CD4-positive, alpha-beta T cell treated with Interleukin-6 for 4 hours (primary cell): ENCODE measurements around the gene IFT122.
"Not testable (repeated sequence)": the region's sequence is repeated elsewhere in the genome, so short reads cannot be mapped to it uniquely, and the experiment has no call there.

Experiments
- DNase-seq: peaks from one replicate; pipeline ENCODE4 v3.0.0-alpha.2; 2020; ENCODE audit warnings: mixed read lengths

Gene IFT122, protein sequence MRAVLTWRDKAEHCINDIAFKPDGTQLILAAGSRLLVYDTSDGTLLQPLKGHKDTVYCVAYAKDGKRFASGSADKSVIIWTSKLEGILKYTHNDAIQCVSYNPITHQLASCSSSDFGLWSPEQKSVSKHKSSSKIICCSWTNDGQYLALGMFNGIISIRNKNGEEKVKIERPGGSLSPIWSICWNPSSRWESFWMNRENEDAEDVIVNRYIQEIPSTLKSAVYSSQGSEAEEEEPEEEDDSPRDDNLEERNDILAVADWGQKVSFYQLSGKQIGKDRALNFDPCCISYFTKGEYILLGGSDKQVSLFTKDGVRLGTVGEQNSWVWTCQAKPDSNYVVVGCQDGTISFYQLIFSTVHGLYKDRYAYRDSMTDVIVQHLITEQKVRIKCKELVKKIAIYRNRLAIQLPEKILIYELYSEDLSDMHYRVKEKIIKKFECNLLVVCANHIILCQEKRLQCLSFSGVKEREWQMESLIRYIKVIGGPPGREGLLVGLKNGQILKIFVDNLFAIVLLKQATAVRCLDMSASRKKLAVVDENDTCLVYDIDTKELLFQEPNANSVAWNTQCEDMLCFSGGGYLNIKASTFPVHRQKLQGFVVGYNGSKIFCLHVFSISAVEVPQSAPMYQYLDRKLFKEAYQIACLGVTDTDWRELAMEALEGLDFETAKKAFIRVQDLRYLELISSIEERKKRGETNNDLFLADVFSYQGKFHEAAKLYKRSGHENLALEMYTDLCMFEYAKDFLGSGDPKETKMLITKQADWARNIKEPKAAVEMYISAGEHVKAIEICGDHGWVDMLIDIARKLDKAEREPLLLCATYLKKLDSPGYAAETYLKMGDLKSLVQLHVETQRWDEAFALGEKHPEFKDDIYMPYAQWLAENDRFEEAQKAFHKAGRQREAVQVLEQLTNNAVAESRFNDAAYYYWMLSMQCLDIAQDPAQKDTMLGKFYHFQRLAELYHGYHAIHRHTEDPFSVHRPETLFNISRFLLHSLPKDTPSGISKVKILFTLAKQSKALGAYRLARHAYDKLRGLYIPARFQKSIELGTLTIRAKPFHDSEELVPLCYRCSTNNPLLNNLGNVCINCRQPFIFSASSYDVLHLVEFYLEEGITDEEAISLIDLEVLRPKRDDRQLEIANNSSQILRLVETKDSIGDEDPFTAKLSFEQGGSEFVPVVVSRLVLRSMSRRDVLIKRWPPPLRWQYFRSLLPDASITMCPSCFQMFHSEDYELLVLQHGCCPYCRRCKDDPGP

DNA sequence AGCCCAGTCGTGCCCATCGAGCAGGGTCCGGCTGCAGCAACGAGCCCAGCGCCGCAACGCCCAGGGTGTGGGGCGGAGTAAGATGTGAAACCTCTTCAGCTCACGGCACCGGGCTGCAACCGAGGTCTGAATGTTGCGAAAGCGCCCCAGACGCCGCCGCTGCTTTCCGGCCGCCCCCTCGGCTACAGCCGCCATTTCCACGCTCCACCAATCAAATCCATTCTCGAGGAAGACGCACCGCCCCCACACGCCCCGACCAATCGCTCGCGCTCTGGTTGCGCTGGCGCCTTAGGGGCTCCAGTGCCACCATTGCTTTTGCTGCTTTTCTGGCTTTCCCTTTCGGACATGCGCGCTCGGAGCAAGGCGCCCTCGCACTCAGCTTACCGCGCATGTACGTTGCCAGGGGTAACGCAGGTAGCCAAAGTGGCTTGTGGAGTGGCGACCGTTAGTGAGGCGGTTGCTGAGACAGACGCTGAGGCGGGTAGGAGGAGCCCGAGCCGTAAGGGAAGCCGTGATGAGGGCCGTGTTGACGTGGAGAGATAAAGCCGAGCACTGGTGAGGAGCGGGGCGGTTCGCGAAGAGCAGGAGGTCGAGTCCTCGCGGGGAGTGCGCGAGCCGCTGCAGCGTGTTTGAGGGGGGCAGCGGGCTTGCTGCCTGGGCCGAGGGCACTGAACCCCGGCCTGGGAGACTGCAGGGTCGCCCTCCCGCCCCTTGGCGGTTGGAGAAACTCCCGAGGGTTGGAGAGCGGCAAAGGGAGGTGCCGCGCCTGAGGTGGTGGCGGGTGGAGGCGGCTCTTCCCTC is at the start of gene IFT122, which contains the start of gene MBD4:
Gene IFT122 (plus strand): TSS at position 408 of the 801 bp plus-strand sequence. CDS start 107 bp downstream, at position 515.
Gene MBD4 (minus strand): TSS at position 132 of the 801 bp plus-strand sequence. CDS start 115 bp downstream, at position 17.
- peak; percentile 99 for DNase-seq

DNA sequence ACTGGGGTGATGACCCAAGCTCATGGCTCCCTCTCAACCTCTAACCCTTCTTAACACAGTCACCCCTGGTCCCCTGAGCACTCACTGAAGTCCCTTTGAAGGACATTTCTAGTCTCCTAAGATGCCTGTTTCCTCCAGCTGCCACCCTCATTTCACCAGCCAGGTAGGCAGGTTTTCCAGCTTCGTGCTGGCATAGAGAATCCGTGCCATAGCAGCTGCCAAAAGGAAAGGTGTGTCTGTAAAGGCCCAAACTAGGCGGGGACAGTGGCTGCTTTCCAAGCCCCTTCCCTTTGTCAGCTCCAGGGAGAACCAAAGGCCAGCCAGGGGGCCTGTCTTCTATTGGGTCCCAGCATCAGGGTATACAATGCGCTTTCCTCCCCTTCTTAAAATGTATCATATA is 48.4 kb upstream of the IFT122 start:
- not testable (repeated sequence) for DNase-seq

DNA sequence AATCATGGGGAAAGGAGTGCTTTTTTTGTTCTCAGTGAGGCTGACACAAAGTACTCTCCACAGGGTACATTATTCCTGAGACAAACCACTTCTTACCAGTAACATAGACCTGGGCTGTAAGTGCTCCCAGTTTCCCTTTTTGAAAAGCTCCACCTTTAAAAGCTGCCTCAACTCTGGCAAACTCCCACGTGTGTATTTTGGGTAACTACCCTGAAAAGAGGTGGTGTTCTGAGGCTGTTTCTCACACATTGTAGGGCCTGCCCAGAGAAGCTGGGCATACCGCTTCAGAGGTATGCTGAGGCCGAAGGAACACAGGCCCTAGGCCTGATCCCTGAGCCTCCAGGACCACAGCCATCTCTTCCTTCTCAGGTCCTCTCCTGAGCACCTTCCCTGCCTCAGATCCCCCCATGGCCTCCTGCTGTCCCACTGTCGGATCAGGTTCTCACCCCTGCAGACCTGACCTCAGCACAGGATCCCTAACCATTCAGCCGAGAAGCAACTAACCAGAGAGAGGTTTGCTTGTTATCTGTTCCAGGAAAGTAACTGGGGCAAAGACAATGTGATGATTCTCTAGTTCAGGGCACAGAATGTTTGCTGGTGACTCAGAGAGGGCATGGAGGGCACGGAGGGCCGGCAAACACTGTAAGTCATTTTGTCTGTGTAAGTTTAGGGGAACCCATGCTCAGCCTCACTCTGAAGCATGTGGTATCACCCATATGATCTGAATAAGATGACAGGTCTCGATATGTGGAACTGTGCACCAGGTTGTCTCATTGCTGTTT is 47.7 kb upstream of the IFT122 start:
- not testable (repeated sequence) for DNase-seq

DNA sequence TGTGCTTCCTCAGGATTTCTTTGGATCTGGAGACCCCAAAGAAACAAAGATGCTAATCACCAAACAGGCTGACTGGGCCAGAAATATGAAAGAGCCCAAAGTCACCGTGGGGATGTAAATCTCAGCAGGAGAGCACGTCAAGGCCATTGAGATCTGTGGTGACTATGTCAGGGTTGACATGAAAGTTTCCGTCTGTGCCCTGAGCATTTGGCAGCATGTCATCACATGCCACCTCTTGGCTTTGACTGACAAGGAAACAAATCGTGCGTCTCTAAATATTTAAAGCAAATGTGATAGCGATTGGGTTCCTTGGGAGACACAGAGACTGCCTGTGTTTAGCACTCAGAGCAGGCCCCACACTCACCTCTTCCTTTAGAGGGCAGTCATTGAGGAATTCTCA is 46.8 kb upstream of the IFT122 start:
- no peak for DNase-seq

DNA sequence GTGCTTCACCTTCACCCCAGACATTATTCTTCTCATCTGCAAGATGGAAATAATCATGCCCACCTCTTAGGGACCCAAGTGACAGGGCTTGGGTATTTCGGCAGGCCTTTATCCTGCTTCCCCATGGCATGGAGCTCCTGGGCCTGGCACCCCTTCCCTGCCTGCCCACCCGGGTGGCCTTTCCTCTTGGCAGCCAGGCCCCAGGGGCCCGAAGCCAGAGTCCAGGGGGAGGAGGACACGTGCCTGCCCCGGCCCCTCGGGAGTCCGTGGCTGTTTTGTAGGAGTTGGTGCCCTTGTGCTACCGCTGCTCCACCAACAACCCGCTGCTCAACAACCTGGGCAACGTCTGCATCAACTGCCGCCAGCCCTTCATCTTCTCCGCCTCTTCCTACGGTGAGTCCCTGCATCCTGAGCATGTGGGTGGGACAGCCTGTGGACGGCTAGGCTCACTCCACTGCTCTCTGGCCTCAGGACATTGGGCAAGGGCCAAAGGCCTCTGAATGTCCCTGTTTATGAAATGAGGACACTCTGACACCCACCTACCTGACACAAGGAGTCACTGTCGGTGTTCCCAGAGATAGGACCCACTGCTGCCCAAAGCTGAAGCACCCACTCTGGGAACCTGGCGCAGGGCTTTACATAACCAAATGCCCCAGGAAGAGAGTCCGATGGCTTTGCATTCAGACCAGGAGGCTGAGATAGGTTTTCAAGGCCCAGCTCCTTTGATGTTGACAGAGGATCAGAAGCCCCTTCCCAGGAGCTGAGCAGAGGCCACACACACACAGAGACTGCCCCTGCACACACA is 46.1 kb upstream of the IFT122 start:
- DNase-seq: not testable (repeated sequence)

DNA sequence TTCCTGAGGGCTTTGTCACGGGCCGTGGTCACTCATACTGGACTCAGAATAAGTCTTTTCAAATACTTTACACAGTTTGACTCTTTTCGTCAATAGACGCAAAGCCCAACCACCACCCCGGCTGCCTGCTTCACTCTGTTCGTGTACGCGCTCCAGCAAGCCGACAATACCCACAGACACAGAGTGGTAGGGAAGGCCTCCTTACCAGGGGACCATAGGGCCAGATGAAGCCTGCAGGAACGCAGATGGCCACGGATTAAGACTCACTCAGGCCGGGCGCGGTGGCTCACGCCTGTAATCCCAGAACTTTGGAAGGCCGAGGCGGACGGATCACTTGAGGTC is 41.2 kb upstream of the IFT122 start:
- DNase-seq: no peak

DNA sequence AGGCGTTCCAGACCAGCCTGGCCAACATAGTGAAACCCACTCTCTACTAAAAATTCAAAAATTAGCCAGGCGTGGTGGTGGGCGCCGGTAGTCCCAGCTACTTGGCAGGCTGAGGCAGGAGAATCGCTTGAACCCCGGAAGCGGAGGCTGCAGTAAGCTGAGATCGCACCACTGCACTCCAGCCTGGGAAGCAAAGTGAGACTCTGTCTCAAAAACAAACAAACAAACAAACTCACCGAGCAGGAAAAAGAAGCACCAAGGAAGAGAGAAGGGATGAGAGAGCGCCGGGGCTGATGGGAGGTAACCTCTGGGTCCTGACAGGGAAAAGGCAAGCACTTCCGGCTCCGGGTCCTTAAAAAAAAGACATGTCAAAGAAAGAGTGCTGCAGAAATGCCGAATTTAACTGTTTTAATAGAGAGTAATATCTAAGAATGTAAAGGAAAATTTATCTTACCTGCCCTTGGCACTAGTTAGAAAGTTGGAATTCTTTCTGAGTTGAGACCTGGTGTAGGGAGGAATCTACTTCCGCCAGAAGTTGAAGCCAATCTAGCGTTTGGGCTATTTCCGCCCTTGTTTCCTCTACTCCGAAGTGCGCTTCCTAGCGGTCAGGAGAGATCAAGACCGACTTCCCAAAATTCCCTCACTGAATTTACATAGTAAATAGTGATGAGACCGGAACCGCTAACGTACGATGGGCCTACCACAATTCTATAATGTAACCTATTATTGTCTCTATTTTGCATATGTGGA is 40.7 kb upstream of the IFT122 start:
- peak; percentile 80 for DNase-seq

DNA sequence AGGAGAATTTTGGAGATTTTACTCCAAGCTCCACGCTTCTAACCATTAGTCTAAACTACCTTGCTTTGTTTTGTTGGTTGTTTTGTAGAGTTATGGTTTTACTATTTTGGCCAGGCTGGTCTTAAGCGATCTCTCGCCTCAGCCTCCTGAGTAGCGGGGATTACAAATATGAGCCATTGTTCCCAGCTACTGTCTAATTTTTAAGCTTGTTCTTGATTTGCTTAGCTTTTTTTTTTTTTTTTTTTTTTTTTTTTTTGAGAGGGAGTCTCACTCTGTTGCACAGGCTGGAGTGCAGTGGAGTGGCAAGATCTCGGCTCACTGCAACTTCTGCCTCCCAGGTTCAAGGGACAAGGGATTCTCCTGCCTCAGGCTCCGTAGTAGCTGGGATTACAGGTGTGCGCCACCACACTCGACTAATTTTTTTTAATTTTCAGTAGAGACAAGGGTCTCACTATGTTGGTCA is 40.1 kb upstream of the IFT122 start:
- DNase-seq: no peak

DNA sequence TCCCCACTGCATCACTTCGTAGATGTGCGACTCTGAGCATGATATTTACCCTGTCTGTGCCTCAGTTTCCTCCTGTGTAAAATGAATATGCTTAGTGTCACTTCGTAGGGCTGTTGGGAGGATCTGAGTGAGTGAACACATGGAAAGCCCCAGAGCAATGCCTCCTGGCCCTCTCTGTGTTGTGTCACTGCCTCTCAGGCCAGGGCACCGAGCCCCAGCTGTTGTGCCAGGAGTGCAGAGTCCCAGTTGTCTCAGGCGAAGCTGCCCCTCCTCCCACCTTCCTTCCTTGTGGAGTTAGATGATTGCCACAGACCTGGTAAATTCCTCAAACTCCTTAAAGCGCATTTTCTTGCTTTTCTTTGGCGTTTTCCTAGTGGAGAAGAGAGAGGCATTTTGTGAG is 37.8 kb upstream of the IFT122 start:
- DNase-seq: no peak

DNA sequence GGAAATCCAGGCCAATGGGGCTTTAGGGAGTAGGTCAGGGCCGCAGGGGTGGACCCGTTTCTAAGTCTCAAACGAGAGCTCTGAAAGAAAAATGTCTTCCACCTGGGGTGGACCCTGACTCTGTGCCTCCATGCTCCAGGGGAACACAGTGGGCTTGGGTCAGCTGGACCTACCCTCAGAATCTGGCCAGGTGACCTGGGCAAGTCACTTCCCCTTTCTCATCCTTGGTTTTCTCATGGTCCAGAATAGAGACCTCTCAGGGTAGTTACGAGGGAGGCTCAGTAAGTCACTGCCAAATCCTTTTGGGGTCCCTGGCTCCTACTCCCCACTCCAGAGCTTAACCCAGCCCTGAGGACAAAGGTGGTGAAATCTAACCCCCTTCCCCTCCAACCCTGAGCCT is 37.4 kb upstream of the IFT122 start:
- no peak for DNase-seq

DNA sequence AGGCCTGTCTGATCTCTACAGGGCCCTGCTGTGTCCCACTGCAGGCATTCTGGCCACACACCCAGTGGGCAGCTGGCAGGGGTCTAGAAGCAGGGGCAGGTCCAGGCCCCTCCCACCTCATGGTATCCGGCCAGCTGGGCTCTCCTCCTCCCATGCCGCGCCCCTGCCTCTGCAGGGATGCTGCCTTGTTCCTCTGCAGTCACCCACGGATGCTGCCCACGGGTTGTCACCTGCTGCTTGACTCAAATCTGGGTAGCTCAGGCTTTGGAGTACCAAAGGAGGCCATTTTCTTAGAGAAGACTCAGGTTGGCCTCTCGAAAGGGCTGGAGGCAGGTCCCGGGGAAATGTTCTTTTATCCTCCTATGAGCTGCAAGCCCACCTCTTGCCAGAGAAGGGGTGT is 36.6 kb upstream of the IFT122 start:
- no peak for DNase-seq

DNA sequence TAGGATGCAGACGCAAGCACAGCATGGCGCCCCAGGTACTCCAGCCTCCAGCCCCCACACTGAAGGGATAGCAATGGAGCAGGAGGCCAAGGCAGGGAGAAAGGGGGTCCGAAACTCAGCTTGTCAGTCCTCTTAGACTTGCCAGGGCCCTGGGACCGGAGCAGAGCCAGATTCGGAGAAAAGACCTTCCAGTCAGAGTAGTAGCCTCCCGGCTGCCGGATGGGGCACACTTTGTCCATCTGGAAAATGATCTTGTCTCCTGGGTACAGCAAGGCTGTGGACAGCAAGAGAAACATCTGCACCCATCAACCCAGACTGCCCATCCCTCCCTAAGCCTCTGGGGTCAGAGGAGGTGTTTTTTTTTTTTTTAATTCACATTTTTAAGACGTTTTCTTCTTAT is 35.9 kb upstream of the IFT122 start:
- DNase-seq: no peak

DNA sequence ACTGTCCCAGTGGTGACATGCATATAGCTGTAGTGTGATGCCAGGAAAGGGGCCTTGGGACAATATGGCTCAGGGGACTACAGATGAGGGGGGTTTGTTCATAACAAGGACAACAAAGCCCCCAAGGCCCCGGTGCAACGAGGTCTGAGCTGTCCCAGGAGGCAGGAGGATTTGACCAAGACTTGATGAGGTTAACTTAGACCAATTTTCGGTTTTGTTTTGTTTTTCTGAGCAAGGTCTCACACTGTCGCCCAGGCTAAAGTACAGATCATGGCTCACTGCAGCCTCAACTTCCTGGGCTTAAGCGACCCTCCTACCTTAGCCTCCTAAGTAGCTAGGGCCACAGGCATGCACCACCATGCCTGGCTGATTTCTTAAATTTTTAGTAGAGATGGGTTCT is 35.4 kb upstream of the IFT122 start:
- DNase-seq: no peak

DNA sequence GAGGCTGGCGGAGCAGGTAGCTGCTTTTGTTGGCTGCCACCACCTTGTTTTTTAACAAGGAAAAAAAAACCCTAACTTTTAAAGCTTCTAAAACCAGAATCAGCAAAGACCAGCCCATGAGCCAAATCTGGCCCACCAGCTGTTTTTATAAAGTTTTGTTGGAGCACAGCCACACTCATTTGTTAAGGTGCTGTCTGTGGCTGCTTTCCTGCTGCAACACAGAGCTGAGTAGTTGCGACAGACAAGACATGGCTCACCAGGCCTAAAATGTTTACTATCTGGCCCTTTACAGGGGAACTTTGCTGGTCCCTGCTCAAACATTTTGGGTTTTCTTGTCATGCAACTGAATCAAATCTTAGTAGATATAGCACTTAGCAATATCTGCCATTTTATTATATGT is 30.5 kb upstream of the IFT122 start:
- no peak for DNase-seq

DNA sequence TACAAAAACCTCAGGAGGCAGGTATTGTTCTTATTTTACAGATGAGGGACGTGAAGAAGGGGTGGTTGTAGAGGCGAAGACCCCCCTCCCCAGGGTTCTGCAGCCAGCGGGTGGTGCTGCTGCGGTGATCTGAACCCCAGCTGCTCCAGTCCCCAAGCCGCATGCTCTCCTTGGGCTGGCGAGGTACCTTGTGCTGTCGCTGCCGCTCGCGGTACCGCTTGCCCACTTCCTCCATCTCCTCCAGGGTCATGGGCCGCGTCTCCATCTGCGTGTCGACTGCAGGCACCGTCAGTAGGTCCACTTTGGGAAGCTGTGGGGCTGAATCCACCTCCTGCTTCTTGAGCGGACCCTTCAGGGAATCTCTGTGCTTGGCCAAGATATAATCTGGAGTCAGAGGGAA is 29.1 kb upstream of the IFT122 start:
- DNase-seq: no peak

DNA sequence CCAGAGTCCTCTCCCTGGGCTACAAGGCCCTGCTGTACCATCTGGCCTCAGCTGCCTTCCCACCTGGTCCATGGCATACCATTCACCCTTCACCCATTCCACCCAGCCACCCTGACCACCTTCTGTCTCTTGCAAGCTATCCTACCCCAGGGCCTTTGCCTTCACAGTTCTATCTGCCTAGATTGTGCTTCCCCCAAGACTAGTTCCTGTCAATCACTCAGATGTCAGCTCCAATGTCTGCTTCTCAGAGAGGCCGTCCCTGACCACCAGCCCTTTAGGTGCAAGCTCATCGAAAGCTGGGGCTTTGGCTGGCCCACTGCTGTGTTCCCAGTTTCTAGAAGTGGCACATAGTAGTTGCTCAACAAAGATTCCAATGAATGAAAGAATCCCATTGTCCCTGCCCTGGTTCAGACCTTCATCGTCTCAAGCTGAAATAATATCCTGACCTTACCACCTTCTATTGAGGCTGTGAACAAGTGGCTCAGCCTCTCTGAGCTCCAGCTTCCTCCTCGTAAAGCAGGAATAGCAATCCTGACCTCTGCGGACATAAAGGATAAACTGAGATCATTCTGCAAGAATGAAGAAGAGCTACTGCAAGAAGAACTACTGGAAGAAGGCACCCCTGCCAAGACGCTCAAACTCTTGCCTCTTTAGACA is 27.4 kb upstream of the IFT122 start:
- DNase-seq: no peak

DNA sequence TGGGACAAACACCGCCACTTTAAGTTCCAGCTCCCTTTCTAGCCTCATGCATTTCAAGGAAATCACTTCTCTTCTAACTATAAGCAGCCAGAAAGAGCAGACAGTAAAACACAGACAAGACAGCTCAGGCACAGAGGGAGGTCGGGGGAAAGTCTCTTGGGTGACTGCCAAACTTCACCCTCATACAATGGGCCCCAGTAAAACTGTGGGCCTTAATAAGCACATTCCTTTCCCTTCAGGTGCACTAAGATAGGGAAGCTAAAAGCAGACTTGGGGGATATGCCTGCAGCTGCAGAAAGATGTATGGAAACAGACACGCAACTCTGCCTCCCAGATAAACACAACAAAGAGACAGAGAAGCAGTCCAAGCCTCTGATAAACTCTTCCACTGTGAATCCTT is 26.8 kb upstream of the IFT122 start:
- DNase-seq: not testable (repeated sequence)

DNA sequence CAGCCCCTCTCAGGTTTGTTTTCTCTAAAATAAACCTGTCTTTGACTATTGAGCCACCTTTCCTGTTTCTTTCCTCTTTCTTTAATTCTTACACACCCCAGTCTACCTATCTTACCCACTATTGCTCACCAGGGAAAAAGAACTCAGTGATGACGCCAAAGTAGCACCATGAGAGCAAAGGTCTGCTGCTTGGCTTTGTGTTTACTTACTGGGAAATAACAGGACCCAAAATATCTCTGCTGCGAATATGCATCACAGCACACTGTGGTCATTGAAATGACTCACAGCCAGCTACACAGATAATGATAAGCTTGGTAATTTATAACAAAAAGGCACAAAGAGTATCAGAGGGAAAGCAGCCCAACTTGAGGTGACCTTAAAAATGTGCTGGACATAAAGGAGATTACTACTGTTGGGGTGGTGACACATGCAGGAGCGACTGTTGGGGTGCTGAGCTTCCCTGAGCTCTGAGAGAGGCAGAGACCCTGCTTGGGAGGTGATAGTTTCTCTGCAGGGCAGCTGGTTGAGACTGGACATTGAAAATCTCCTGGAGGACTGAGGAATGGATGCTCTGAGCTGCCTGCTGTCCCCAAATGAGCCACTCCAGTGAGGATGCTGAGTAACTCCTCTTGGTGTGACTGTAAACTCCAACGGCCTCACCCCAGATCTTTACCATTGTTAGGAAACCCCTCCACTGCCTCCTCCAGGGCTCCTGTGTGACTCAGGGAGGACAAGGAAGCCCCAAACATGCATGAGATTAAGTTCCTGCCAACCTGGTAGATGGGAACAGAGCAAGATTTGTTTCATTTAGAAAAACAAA is 26.1 kb upstream of the IFT122 start:
- DNase-seq: no peak
